Colon (tissue), 2 donors: ENCODE results near the gene UPF1.
"Not testable (repeated sequence)": the region's sequence is repeated elsewhere in the genome, so short reads cannot be mapped to it uniquely, and the experiment has no call there.

Source experiments
- FAIRE-seq: peaks from 2 replicates; lab custom pipeline; 2012; peaks lifted over from hg19 to GRCh38; lab: Jason Lieb, UNC
- donor health status: control.
- donor health status: control.

The UPF1 gene

DNA sequence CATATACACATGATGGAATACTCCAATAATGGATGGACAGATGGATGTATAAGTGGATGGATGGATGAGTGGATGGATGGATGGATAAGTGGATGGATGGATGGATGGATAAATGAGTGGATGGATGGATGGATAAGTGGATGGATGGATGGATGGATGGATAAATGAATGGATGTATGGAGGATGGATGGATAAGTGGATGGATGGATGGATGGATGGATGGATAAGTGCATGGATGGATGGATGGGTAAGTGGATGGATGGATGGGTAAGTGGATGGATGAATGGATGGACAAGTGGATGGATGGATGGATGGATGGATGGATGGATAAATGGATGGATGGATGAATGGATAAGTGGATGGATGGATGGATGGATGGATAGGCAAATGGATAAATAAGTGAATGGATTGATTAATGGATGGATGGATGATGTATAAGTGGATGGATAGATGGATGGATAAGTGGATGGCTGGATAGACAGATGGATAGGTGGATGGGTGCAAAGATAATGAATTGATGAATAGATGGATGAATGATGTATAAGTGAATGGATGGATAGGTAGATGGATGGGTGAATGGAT lies 32.3 kb upstream of the UPF1 start:
- no peak for FAIRE-seq

DNA sequence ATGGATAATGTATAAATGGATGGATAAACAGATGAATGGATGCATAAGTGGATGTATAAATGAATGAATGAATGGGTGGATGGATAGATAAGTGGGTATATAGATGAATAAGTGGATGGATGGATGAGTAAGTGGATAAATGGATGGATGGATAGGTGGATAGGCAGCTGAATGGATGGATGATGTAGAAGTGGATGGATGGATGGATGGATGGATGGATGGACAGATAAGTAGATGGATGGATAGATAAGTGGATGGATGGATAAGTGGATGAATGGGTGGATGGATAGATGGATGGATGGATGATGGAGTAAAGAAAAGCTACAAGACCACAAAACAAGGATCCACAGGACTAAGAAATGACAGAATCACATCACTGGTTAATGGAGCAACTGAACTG lies 31.7 kb upstream of the UPF1 start:
- FAIRE-seq = no peak

DNA sequence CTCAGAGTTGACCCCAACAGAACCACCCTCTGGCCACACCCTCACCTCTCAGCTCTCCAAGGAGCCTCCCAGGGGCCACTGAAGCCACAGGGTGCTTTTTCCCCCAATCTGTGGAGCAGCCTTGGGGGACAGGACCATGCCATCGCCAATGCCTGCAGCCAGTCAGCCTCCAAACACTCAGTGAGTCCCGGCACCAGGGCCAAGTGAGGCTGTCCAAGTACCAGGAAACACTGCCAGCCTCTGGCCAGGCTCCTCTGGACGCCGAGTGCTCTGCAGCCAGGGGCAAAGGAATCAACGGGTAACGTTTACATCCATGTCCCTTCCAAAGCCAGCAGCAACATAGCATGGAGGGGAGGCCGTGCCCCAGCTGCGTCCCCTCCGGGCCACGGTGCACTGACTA lies 31.1 kb upstream of the UPF1 start:
- no peak for FAIRE-seq

DNA sequence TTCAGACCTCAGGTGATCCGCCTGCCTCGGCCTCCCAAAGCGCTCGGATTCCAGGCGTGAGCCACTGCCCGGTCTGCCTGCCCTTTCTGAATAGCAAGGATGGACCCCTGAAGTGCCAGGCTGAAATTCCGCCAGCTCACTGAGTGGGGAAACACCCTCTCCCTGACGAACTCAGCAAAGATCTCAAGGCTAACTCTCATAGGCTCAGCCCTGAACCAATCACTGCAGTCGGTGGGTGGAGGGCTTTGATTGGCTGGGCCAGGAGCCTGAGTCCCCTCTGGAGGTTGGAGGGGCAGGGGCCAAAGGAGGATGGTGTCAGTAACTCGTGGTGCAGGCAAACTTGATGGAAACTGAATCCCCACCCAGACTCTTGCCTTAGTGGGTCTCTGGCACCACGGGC lies 29.4 kb upstream of the UPF1 start:
- no peak for FAIRE-seq

DNA sequence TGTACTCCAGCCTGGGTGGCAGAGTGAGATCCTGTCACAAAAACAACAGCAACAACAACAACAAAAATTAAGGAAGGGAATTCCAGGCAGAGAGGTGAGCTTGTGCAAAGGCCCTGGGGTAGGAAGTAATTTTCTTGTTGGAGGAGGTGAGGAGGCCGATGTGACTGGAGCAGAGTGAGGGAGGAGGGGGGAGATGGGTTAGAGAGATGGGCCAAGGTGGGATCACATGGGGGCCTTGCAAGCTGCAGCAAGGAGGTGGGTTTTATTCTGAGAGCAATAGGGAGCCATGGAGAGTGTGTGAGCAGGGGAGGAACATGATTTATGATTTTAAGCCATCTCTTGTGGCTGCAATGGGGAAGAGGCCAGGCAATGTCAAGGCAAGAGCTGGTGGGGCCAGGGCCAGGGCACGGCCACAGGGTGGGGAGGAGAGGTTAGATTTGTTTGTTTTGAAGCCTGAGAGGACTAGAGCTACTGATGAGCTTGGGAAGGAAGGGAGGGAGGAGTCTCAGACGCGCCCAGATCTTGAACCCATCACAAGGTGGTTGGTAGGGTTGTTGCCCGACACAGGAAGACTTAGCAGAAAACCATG lies 28.1 kb upstream of the UPF1 start:
- no peak for FAIRE-seq

DNA sequence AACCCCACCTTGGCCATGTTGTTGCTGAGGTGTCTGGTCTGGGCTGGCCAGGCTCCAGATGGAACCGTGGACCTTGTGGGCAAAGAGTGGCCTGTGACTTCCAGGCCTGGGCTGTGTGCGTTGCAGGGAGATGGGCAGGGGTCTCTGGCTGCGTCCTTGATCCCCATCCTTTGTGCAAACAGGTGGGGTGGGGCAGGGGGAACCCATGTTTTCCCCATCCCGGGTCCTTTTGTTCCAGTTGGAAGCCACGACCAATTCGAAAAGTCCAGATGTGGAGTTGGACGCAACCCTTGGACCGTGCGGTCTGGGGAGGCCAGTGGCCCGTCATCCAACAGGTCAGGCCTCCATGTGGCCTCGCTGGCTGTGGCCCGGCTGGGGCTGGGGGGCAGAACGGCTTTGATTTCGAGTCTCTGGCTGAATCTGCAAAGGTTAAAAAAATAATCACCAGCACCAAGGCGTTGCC lies 27.6 kb upstream of the UPF1 start:
- no peak for FAIRE-seq

DNA sequence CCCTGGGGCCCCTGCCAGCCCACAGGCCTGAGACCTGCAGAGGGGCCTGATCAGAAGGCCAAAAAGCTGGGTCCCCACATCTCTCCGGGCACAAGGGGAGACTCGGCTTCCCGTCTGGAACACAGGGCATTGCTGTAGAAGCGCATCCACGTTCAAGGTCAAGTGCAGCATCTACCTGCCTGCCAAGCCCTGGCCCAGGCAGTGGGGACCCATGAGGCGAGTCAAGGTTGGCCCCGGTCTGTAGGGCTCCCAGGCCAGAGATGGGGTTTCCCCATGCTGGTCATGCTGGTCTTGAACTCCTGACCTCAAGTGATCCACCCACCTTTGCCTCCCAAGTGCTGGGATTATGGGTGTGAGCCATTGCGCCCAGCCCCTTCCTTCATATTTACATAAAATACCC lies 27.1 kb upstream of the UPF1 start:
- FAIRE-seq = no peak

DNA sequence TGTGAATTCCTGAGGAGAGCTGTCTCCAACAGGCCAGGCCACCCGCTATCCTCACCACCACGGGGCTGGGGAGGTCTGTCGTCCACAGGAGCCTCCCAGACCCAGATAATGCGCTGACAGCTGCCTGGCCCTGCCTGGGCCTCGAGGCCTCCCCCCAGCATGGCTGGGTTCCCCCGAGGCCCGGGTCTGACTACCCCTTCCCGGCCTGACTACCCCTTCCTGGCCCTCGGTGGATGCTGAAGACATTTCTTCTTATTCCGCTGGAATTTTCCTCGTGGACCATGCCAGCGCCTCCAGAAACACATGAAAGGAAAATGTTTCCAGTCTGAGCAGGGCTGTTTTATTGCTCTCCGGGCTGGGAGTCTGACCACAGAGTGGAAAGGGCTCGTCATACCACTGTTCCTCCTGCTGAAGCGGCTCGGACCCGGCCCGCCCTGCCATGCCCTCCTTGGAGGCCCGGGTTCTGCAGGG lies 23.9 kb upstream of the UPF1 start:
- no peak for FAIRE-seq

DNA sequence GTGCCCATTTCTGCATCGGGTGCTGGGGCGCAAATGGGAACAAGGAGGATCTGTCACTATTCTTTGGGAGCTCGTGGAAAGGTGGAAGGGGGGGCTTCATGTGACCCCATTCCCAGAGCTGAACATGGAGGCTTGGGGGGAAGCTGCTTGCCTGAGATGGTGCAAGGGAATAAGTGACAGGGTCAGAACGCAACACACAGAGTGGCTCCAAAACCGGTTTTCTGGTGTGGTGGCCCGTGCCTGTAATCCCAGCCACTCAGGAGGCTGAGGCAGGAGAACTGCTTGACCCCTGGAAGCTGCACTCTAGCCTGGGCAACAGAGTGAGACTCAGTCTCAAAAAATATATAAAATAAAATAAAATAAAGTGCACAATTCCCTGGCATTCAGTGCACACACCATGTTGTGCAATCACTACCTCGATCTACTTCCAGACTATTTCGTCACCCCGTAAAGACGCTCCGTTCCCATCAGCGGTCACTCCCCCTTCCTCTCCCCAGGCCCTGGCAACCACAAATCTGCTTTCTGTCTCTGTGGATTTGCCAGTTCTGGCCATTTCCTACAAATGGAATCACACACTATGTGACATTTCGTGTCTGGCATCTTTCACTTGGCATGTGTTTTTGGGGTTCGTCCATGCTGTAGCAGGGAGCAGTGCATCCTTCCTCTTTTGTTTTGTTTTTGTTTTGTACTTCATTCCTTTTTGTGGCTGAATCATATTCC lies 22.4 kb upstream of the UPF1 start:
- FAIRE-seq = no peak

DNA sequence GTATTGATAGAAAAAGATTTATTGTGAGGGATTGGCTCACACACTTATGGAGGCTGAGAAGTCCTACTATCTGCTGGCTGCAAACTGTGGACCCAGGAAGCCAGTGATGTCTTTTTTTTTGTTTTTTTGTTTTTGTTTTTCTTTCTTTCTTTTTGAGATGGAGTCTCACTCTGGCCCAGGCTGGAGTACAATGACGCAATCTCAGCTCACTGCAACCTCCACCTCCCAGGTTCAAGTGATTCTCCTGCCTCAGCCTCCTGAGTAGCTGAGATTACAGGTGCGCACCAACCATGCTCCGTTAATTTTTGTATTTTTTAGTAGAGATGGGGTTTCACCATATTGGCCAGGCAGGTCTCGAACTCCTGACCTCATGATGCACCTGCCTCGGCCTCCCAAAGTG lies 20.1 kb upstream of the UPF1 start:
- FAIRE-seq = not testable (repeated sequence)

DNA sequence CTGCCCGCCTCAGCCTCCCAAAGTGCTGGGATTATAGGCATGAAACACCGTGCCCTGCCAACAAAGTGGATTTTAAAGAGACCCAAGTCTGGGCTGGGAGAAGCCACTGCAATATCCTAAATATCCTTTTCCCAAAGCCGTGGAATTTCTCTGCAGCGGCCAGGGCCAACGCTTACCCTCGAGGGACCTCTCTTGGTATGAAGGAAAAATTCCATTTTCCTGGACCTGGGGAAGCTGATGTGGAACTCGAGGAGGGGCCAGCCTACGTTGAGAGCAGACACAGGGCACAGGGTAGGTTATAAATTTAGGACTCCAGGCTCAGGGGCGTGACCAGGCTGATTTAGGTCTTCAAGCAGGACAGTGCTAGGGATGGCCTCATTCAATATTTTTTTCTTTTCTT lies 17.7 kb upstream of the UPF1 start:
- no peak for FAIRE-seq

DNA sequence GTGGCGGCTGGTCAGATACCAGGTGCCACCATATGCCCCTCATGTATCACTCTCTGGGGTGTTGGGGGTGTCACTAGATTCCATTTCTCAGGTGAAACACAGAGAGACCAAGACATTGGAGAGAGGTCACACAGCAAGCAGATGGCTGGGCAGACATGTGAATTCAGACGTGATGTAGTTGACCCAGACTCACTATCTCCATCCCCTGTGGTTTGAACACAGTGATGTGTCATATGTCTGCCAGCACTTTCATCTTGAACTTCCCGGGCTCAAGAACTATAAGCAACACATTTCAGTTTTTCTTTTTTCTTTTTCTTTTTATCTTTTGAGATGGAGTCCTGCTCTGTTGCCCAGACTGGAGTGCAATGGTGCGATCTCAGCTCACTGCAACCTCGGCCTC lies 16.1 kb upstream of the UPF1 start:
- FAIRE-seq = no peak

DNA sequence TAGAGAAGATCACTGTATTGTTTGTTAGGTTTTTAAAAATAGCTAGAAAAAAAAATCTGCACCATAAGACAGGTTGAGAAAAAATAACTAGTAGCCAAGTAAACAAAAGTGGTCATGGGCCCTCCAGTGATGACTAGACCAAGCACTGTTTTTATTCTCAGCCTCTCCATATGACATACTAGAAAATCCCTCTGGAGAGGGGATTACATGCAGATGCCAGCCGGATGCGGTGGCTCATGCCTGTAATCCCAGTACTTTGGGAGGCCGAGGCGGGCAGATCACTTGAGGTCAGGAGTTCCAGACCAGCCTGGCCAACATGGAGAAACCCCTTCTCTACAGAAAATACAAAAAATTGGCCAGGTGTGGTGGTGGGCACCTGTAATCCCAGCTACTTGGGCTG lies 15.1 kb upstream of the UPF1 start:
- not testable (repeated sequence) for FAIRE-seq

DNA sequence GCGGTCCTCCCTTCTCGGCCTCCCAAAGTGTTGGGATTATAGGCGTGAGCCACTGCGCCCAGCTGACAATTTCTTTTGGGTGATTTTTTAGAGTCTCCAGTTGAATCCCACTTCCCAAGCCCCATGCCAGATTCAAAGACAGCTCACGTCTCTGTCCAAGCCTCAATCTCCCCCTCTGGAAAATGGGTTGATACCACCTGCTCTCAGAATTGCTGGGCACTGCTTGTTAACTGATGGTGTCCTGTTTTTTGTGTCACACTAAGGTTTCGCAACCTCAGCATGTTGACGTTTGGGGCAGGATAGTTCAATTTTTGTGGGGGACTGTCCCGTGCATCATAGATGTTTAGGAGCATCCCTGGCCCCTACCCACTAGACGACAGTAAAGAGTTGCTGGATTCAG lies 14.2 kb upstream of the UPF1 start:
- FAIRE-seq = no peak

DNA sequence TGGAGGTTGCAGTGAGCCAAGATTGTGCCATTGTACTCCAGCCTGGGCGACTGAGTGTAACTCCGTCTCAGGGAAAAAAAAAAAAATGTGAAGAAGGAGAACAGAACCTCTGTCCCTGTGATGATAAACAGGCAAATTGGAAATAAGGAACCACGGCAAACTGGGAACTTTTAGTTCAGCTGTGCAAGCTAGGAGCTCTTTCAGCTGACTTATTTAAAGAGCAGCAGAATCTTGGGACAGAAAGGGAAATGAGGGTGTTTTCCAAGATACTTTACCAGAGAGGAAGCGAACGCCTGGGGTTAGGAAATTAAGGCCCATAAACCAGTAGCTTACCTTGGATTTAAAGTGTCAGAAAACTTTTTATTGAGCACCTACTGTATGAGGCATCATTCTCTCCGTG lies 3.0 kb upstream of the UPF1 start:
- no peak for FAIRE-seq

DNA sequence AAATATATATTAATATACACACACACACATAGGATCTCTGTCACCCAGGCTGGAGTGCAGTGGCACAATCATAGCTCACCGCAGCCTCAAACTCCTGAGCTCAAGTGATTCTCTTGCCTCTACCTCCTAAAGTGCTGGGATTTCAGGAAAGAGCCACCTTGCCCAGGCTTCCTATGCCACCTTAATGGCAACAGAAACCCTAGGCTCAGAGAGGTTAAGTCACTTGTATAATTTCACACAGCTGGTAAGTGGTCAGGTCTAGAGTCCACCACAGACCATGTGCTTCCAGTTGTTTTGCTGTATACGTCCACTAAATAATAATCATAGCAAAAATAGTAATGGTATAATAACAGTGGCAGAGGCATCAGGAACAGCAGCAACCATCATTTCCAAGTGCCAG lies 1.3 kb upstream of the UPF1 start:
- no peak for FAIRE-seq

DNA sequence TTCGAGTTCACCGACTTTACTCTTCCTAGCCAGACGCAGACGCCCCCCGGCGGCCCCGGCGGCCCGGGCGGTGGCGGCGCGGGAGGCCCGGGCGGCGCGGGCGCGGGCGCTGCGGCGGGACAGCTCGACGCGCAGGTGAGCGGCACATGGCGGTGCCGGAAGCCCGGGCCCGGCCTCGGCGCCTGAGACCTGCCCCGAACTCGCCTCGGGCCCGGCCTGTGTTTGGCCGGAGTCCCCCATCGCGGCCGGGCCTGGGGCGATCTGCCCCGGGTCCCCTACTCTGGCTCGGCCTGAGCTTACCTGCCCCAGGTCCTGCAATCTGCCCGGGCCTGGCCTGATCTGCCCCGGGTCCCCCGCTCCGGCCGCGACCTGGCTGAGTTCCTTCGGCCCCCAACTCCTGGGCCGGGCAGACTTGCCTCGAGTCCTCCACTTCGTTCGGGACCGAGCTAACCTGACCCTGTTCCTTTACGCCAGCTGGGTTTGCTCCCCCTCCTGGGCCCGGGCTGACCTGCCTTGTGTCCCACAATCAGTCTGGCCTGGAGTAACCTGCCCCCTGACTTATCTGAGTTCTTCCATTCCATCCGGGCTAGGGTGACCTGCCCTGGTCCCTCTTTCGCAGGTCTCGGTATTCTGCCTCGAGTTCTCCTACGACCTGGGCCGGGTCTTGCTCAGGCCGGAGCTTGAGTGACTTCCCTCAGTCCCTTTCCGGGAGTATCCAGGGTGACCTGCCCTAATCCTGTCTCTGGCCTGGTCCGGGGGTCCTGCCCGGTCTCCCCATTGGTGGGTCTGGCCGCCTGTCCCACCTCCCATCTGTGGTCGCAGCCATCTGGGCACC lies 764 bp downstream of the UPF1 start:
- FAIRE-seq = no peak

DNA sequence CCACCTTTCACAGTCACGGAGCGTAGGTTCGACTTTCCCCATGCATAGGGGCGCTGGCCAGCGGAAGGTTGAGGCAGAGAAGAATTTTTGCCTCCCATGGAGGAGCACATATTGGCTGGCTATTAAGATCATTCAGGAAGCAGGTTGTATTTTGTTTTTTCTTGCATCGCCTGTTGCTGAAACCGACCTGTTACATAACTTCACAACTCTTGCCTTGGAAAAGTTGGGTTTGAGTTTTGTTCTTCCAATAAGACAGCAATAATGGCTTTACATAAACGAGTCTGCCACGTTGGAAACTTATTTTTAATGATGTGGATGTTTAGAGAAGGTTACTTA lies 1.4 kb downstream of the UPF1 start:
- FAIRE-seq = no peak

DNA sequence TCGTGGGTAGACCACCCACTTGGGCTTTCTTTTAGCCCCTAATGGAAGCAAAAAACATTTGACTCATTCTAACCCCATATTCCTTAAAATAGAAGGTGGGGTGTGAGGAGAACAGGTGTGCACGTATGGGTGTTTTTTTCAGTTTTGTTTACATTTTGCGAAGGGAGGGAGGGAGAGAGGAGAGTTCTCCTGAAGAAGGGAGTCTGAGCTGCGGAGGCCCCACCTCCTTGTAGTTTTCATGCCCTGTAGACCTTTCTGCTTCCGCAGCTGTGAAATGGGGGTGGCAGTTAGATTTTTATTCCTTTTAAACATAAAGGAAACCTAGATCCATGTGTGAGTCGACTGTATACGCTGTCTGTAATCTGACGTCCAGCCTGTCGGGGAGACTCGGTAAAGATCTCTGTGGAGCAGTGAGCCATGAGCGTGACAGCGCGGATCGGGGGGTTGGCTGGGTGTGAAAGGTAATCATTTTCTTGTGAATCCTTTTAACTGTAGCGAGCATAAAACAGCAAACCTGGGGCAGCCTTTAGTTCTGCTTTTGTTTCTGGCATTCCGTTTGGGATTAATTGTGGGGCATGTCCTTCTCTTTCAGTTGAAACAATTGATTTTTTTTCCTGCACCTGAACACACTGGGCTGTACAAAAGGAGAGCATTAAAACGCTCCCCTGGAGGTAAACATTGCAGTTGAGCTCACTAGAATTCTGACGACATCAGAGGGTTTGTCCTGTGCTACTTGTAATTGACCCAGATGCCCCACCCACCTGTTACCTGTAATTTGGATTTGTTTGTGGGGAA lies 2.3 kb downstream of the UPF1 start:
- FAIRE-seq = no peak

DNA sequence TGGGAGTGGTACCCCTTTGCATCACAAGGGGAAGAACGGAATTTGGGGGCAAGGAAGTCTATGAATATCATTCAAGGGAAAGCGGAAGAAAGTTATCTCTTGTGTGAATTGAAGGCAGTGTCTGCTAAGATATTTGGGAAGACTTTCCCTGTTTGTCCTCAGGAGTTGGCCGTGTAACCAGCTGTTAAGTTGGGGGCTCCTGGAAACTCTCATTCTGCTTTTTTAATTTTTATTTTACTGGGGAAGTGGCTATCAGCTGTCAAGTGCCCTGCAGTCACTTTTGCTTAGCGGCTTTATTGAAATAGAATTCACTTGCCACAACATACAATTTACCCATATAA lies 2.9 kb downstream of the UPF1 start:
- no peak for FAIRE-seq

DNA sequence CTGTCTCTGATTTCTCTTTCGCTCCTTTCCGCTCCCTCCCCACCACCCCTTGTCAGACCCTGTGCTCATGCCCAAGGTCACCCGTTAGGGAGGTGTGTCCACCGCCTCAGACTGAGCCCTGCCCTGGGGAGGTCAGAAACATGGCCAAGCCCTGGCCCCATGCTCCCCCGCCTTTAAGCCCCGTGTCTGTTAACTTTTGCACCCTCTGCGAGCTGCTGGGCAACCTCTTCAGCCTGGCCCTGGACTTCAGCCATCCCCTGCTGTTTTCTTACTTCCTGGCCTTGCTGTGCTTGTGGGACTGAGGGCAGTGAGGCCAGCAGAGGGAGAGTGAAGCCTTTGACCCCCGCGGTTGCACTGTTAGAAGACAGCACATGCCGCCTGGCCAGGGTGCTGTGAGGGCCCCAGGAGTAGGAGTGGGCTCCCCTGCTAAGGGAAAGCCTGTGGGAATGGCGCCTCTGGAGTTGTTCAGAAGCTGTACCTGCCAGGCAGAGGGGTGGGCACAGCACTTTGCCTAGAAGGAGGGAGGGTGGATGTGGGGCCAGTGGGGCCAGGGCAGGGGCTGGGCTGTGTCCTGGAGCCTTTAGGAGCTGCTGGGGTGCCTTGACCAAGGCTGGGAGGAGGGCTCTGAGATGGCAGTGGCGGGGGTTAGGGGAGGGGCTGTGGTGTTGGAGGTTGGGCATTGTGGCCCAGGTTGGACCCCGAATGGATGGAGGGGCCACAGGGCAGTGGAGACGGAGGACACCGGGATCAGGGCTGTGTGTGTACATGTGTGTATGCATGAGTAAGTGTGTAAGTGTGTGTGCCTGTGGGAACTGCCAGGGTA lies 7.9 kb downstream of the UPF1 start:
- FAIRE-seq = no peak
